ENCODE results near the gene STPG1.

Gene STPG1

DNA sequence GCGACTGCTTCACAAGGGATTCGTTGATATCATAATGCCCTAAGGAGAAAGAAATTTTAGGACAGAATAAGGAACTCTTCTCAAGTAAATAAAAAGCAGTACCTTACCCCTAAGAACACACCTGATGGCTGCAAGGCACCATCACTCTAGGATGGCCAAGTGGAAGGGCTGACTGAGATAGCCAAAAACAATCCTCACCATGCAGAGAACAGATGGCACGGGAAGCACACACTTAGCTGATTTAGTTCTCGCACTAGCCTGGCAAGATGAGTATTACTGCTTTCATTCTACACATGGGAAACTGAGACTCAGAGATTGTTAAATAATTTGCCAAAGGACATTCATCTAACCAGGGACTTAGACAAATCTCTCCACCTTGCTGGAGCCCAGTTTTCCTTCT lies 43.8 kb downstream of the STPG1 start:
- H3K27ac ChIP-seq (ENCODE audit: poor library complexity, severe bottlenecking) = no peak overlapping the region
- H3K9me3 ChIP-seq (ENCODE audit: severe bottlenecking) = no peaks in the 10 kb centered on the region
- no peaks in the 10 kb centered on the region for H3K27me3 ChIP-seq (ENCODE audit: insufficient read depth, poor library complexity, severe bottlenecking)
- peaks cover 16% of the 10 kb centered on the region for H3K4me1 ChIP-seq (ENCODE audit: insufficient read depth, poor library complexity, severe bottlenecking)
- H3K4me3 ChIP-seq (ENCODE audit: severe bottlenecking) = no peak overlapping the region
- peaks cover 12% of the 10 kb centered on the region for H3K36me3 ChIP-seq (ENCODE audit: low read depth)
- no peak for DNase-seq (ENCODE audit: low spot score)
- ATAC-seq (ENCODE audit: low read depth) = no peak
- TF ChIP-seq, protein P1, sequence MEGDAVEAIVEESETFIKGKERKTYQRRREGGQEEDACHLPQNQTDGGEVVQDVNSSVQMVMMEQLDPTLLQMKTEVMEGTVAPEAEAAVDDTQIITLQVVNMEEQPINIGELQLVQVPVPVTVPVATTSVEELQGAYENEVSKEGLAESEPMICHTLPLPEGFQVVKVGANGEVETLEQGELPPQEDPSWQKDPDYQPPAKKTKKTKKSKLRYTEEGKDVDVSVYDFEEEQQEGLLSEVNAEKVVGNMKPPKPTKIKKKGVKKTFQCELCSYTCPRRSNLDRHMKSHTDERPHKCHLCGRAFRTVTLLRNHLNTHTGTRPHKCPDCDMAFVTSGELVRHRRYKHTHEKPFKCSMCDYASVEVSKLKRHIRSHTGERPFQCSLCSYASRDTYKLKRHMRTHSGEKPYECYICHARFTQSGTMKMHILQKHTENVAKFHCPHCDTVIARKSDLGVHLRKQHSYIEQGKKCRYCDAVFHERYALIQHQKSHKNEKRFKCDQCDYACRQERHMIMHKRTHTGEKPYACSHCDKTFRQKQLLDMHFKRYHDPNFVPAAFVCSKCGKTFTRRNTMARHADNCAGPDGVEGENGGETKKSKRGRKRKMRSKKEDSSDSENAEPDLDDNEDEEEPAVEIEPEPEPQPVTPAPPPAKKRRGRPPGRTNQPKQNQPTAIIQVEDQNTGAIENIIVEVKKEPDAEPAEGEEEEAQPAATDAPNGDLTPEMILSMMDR (IDR thresholded peaks at IDR 0.05; ENCODE audit: poor library complexity, severe bottlenecking) = no peak

DNA sequence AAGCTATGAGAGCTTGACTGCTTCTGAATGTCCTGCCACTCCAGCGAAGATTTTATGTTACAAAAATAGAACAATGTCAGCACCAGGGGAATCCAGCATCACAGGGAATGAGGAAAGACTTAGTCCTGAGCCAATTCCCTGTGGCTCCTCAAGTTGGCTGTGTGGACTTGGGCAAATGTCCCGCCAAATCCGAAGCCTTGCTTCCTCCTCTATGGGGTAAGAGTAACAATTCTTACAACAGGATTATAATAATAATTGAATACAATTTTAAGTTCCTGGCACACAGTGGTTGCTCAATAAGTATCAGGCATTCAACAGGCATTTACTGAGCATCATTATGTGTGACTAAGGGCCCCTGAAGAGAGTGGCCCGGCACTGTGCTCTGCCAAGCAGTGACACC lies 44.4 kb downstream of the STPG1 start:
- no peaks in the 10 kb centered on the region for H3K9me3 ChIP-seq (ENCODE audit: severe bottlenecking)
- H3K27ac ChIP-seq (ENCODE audit: poor library complexity, severe bottlenecking) = no peak overlapping the region
- ATAC-seq (ENCODE audit: low read depth) = no peak
- H3K36me3 ChIP-seq (ENCODE audit: low read depth) = peaks cover 12% of the 10 kb centered on the region
- no peaks in the 10 kb centered on the region for H3K27me3 ChIP-seq (ENCODE audit: insufficient read depth, poor library complexity, severe bottlenecking)
- H3K4me1 ChIP-seq (ENCODE audit: insufficient read depth, poor library complexity, severe bottlenecking) = peaks cover 16% of the 10 kb centered on the region
- DNase-seq (ENCODE audit: low spot score) = no peak
- no peak overlapping the region for H3K4me3 ChIP-seq (ENCODE audit: severe bottlenecking)
- TF ChIP-seq, protein P1 (IDR thresholded peaks at IDR 0.05; ENCODE audit: poor library complexity, severe bottlenecking) = no peak

DNA sequence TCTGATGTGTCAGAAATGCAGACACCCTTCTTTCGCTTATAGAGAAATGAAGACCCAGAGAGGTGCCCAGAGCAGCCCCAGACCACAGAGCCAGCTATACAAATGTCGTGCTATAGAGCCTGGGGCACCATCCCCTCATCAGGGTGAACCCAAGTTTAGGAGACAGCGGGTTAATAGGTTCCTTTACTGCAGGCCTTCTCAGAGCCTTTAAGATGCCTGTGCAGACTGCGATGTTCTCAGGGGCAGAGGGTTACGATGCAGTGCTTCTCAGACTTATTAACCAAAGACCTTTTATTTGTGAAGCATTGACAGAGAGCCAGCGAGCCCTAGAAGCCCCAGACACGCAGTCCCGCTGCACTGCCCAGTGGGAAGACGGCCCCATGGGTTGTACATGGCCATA lies 46.9 kb downstream of the STPG1 start:
- Histone ChIP-seq H3K9me3 (ENCODE audit: severe bottlenecking) (no peaks in the 10 kb centered on the region), H3K27me3 (ENCODE audit: insufficient read depth, poor library complexity, severe bottlenecking) (no peaks in the 10 kb centered on the region), H3K27ac (ENCODE audit: poor library complexity, severe bottlenecking) (no peak overlapping the region), H3K4me1 (ENCODE audit: insufficient read depth, poor library complexity, severe bottlenecking) (peaks cover 34% of the 10 kb centered on the region), H3K36me3 (ENCODE audit: low read depth) (peaks cover 12% of the 10 kb centered on the region), H3K4me3 (ENCODE audit: severe bottlenecking) (no peak overlapping the region)
- no peak for DNase-seq (ENCODE audit: low spot score)
- no peak for ATAC-seq (ENCODE audit: low read depth)
- TF ChIP-seq, protein P1 (IDR thresholded peaks at IDR 0.05; ENCODE audit: poor library complexity, severe bottlenecking) = no peak

DNA sequence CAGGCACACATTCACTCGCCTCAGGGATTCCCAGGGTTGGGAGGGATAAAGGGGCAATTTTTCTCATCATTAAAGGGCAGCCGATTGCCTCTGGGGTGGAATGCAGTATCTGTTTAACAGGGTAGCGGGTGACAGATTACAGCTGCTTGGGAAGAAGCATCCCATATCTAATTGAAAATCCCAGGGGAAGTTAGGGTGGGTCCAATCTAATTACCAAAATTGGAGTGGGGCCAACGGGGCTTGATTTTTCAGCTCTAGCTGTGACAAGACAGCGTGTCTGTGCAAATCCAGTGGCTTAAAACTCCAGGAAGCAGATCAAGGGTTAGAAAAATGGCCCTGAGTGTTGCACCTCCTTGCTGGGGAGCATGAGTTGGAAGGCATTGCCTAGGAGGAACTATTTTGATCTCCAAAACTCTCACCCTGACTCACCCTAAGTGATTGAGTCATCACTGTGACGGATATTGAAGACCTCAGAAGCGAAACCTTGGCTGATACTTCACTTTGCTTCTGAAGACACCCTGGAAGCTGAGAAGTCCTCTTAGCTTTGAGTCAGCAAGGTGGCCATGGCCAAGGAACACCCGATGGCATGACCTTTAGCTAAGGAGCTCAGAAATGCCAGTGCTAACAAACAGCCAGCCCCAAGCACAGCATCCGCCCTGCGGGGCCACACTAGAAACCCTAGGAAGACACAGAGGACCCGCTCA lies 48.5 kb downstream of the STPG1 start:
- TF ChIP-seq, protein P1 (IDR thresholded peaks at IDR 0.05; ENCODE audit: poor library complexity, severe bottlenecking) = no peak
- Histone ChIP-seq H3K36me3 (ENCODE audit: low read depth) (peaks cover 17% of the 10 kb centered on the region; the same call in 1 of the 2 replicates), H3K4me1 (ENCODE audit: insufficient read depth, poor library complexity, severe bottlenecking) (peaks cover 34% of the 10 kb centered on the region), H3K4me3 (ENCODE audit: severe bottlenecking) (no peak overlapping the region), H3K27ac (ENCODE audit: poor library complexity, severe bottlenecking) (peak overlapping the region; percentile 84), H3K9me3 (ENCODE audit: severe bottlenecking) (no peaks in the 10 kb centered on the region), H3K27me3 (ENCODE audit: insufficient read depth, poor library complexity, severe bottlenecking) (no peaks in the 10 kb centered on the region)
- DNase-seq (ENCODE audit: low spot score) (no peak), ATAC-seq (ENCODE audit: low read depth) (peak; percentile 89)

DNA sequence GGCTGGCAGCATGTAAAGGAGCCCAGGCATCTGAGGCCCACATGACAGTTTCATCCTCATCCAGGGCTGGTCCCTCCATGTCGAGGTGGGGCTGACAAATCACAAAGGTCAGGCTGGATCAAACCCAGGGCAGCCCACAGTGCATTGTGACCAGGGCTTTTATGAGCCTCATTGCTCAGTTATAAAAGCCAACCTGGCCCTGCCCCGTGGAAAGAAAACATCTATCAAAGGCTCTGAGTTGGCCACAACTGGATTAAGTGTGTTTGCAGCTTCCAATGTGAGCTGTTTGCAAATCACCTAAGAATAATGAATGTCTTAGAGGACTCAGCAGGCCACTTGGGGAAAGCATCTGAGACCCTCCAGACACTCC lies 49.0 kb downstream of the STPG1 start:
- Histone ChIP-seq H3K27ac (ENCODE audit: poor library complexity, severe bottlenecking) (peak overlapping the region; percentile 84), H3K4me1 (ENCODE audit: insufficient read depth, poor library complexity, severe bottlenecking) (peaks cover 34% of the 10 kb centered on the region), H3K9me3 (ENCODE audit: severe bottlenecking) (no peaks in the 10 kb centered on the region), H3K36me3 (ENCODE audit: low read depth) (peaks cover 22% of the 10 kb centered on the region; the same call in 1 of the 2 replicates), H3K4me3 (ENCODE audit: severe bottlenecking) (no peak overlapping the region), H3K27me3 (ENCODE audit: insufficient read depth, poor library complexity, severe bottlenecking) (no peaks in the 10 kb centered on the region)
- TF ChIP-seq, protein P1 (IDR thresholded peaks at IDR 0.05; ENCODE audit: poor library complexity, severe bottlenecking) = no peak
- ATAC-seq (ENCODE audit: low read depth) (peak; percentile 8; the same call in 1 of the 3 replicates), DNase-seq (ENCODE audit: low spot score) (no peak)

All from RWPE2 (cell line).